ENCODE data around the gene HTT.

The HTT gene

DNA sequence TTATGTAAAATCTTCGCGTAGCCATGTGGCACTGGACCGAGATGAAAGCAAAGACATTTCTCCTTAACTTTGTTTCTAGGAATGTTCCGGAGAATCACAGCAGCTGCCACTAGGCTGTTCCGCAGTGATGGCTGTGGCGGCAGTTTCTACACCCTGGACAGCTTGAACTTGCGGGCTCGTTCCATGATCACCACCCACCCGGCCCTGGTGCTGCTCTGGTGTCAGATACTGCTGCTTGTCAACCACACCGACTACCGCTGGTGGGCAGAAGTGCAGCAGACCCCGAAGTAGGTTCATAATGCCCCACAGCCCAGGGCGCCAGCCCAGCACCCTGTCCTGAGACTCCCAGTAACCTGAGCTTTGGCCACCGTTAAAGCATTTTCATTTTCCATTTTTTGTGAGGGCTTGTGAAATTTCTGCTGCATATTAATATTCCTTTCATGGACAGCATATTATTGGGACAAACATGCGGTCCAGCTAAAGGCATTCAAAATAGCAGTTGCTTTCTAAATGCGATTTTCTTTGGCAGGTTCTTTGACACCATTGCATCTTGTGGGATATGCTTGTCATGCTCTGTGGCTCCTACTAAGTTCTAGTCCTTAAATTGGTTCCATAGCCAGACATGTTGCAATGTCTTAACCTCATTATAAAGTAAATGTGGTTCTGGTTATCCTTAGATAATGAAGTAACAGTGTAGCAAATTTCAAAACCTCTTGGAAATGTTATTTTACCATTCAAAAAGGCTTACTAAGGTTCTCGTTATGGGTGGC is 125.4 kb downstream of the HTT start:
- FAIRE-seq (no peak), DNase-seq (ENCODE audit: low spot score) (no peak)

DNA sequence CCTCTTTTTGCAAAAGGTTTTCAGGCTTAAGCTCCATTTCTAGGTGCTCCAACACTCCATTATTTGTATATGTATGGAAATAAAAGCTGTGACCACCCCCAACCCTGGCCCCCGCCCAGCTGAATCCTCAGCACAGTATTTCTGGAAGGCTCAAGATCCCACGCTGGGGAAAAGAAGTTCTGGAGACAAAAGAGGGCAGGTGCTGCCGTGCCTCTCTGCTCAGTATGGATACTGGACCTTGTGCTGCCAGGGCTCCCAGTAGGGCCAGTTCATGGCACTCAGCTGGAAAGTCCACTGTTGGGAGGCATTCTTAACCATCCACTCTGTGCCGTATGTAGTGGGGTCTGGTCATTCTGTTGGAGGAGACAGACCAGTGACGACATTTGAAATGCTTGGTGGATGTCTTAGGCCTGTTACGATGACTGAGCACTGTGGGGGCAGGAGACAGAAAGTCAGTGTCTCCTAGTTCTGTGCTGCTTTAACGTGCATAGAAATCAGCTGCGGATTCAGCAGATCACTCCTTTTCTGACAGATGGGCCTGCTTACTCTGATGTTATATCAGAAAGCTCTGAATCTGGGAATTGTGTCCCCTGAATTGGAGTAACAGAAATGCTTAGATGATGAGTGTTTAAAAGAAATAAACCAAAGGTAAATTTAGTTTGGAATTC is 126.1 kb downstream of the HTT start:
- no peak for FAIRE-seq
- no peak for DNase-seq (ENCODE audit: low spot score)

DNA sequence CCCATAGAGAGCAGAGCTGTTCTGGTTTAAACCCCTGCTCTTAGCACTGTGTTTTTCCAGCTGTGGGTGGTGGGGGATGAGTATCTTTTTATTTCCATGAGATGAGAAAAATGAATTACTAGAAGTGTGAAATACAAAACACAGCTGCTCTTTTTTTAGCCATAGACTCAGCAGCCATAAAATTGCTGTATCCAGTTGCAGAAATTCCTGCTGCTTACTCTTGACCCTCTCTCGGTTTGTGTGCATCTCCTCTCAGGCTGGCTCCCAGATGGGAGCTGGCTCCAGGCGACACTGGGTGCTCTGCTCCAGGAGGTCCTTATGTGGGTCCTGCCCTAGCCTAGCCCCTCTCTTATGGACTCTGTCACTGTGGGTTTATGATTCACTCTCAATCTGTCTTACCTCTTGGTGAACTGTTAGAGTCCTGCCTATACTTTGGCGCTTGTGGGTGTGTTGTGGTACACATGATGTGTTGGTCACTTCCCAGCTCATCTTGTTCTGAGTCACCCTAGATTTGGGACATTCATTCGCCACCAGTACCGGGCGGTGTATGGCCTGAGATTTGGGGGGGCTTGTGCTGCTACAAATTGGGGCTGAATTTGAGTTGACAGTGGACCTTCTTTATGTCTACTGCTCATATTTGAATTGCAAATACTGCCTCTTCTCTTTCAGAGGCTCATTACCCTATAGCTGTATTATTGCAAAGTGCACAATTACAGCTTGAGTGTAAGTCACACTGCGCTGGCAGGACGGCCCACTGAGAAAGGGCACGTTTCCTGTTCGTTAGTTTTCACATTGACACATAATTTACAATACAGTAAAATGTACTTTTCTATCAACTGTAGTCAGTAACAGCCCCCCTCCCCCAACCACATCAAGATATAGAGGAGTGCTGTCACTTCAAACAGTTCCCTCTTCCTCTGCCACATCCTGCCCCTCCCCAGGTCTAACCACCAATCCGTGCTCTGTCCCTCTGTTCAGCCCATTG is 127.5 kb downstream of the HTT start:
- FAIRE-seq, result no peak
- no peak for DNase-seq (ENCODE audit: low spot score)

DNA sequence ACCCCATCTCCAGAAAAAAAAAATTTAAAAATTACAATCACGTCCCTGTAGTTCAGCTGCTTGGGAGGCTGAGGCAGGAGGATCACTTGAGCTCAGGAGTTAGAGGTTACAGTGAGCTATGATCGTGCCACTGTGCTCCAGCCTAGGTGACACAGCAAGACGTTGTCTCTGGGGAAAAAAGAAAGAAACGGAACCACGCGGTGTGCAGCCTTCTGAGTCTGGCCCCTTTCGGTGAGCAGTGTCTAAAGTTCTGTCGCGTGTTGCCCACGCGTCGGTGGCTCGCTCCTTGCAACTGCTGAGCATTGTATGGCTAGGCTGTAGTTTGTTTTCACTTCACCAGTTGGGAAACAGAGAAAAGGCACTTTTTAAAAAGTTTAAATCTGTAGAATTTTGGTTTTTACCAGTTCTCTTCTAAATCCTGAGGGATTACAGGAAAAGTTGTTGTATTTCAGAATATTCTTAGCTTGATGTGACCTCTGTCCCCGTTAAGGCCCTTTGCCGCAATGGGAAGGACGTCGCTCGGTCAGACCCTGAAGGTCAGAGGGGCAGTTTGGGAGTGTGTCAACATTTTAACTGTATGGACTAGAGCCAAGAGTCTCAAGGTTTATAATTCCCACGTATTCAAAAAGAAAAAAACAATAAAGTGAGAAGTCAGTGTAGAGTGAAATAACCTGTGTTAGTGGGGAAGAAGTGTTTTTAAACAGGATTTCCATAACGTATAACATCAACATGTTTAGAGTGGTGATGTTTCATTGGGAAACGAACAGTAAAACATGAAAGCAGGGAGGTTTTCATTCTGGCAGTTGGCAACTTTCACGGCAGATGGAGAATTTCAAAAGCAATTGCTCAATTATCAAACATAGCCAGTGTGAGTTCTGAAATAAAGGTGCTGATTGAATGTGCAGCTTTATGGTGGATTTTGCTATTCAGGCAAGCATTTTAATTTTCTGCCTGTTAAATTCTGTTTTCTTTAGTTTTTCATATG is 128.6 kb downstream of the HTT start:
- DNase-seq (ENCODE audit: low spot score) (no peak), FAIRE-seq (no peak)

DNA sequence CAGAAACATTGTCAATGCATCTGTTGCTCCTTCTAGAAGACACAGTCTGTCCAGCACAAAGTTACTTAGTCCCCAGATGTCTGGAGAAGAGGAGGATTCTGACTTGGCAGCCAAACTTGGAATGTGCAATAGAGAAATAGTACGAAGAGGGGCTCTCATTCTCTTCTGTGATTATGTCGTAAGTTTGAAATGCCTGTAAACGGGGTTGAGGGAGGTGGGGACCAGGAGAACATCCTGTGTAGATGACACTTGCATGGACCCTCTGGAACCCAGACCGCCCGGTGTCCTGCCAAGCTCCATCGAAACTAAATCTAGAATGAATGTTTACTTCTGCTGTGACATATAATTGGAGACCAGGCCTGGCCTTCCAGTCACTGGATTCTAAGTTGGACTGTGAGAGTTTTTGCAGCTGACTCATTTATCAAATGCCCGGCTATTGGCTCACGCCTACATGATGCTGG is 129.5 kb downstream of the HTT start:
- DNase-seq (ENCODE audit: low spot score) (no peak), FAIRE-seq (no peak)

DNA sequence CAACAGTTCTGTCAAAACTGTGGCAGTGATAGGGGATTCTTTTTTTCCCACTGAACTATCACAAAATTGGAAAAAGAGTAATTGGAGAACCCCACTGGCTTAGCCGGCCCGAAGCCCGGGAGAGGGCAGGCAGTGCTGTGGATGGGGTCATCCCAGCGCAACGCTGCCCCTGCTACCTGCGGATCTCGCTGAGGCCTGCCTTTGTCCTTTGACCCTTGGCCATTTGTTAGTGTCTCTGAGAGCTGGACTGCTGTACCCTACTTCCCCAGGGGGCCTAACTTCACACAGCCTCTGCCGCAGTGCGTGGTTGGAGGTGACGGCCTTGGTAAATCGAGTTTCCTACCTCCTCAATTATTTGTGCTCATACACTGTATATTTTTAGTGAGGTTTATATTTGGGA is 131.5 kb downstream of the HTT start:
- FAIRE-seq, result no peak

DNA sequence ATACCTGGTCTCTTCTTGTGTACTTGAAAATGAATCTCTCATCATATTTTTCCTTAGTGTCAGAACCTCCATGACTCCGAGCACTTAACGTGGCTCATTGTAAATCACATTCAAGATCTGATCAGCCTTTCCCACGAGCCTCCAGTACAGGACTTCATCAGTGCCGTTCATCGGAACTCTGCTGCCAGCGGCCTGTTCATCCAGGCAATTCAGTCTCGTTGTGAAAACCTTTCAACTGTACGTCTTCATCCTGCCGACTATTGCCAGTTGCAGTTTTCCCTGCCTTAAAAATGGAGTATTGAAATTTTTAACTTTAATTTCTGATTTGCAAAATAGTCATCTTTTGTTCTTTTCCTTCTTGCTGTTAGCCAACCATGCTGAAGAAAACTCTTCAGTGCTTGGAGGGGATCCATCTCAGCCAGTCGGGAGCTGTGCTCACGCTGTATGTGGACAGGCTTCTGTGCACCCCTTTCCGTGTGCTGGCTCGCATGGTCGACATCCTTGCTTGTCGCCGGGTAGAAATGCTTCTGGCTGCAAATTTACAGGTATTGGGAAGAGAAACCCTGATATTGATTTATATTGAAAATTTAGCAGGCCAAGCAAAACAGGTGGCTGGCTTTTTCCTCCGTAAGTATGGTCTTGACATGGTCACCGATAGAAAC is 132.1 kb downstream of the HTT start:
- DNase-seq (ENCODE audit: low spot score) (no peak), FAIRE-seq (no peak)

More for the DNA sequence above, 131.5 kb downstream of the HTT start:
- DNase-seq (ENCODE audit: low spot score), result no peak

DNA sequence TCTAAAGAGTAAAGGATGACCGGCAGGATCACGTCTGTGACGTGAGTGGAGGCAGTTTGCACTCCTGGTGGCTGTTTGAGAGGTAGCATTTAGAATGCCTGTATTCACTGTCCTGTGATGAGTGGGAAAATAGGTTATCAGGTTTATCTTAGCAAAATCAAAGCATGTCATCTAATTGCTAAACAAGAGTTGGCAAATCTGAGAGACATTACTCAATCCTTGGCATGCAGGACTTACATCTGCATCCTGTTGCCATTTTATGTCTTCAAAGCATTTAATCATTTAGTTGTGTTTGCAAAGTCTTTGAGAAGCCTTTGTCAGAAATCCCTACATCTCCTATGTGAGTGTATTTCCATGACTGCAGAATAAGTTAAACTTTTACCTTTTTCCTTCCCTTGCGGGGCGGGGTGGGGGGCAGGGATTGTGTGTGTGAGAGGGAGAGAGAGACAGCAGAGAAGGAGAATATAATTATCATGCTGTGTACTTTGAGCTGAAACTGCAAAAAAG is 133.1 kb downstream of the HTT start:
- DNase-seq (ENCODE audit: low spot score) (no peak), FAIRE-seq (no peak)

DNA sequence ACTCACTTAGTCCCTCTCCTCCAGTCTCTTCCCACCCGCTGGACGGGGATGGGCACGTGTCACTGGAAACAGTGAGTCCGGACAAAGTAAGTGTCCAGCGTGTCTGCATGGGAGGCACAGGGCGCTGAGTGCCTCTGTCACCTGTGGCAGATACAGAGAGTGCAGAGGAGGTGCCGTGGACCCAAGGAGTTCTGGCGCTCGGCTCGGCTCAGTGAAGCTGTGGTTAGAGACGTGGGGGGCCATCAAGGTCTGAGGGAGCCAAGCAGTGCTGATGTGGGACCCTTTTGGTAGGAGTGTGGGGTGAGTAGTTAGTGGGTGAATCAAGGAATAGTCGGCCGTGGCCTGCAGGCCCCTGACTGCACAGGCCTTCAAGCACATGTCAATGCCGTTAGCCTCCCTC is 134.3 kb downstream of the HTT start:
- FAIRE-seq, result no peak

DNA sequence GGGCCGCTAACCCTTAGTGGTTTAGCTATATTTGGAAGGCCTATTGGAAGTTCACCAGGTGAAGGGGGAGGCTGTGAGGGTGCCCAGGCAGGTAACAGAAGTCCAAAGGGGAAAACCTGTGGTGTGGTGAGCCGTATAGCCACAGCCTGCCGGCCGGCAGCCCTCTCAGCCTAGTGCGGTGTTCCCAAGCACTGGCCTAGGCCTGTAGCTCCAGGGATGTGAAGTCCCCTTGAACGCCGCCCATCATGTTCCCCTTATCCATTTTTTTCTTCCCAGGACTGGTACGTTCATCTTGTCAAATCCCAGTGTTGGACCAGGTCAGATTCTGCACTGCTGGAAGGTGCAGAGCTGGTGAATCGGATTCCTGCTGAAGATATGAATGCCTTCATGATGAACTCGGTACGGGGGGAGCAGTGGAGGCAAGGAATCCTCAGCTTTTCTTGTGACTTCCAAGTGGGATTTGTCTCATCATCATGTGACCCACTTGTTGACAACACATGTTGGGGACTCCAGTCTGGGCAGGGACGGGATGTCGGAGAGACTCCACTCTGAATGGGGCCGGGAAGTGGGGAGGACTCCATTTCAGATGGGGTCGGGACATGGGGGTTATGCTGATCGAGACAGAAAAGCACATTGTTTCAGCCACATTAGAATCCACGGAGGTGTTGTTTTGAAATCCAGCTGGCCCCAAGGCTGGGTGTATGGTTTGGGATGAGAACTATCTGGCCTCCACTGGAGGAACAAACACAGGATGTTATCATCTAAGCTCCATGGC is 135.3 kb downstream of the HTT start:
- no peak for FAIRE-seq
- no peak for DNase-seq (ENCODE audit: low spot score)

More for the DNA sequence above, 134.3 kb downstream of the HTT start:
- no peak for DNase-seq (ENCODE audit: low spot score)

DNA sequence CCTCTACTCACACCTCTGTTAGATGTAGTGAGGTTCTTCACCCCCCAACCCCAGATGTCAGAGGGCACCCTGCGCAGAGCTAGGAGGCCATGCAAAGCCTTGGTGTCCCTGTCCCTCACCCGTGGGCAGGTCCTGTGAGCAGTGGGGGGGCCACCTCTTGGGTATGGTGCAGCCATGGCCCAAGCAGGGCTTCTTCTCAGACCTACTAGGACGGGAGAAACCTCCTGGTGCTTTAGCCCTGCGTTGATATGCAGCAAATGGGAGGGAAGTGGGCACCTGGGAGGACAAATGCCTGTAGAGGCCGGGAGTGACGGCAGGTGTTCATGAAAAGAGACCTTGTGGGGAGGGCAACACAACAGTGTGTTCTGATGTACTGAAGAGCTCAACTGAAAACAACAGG is 136.0 kb downstream of the HTT start:
- FAIRE-seq (no peak), DNase-seq (ENCODE audit: low spot score) (no peak)

DNA sequence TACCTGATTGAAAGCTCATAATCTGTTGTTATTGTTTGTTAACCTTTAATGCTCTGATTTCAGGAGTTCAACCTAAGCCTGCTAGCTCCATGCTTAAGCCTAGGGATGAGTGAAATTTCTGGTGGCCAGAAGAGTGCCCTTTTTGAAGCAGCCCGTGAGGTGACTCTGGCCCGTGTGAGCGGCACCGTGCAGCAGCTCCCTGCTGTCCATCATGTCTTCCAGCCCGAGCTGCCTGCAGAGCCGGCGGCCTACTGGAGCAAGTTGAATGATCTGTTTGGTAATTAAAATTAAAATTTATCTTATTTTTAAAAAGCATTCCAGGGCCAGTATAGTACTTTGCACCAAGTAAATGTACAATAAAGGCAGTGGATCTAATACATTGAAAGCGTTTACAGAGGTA is 137.4 kb downstream of the HTT start:
- DNase-seq (ENCODE audit: low spot score) (no peak), FAIRE-seq (no peak)

DNA sequence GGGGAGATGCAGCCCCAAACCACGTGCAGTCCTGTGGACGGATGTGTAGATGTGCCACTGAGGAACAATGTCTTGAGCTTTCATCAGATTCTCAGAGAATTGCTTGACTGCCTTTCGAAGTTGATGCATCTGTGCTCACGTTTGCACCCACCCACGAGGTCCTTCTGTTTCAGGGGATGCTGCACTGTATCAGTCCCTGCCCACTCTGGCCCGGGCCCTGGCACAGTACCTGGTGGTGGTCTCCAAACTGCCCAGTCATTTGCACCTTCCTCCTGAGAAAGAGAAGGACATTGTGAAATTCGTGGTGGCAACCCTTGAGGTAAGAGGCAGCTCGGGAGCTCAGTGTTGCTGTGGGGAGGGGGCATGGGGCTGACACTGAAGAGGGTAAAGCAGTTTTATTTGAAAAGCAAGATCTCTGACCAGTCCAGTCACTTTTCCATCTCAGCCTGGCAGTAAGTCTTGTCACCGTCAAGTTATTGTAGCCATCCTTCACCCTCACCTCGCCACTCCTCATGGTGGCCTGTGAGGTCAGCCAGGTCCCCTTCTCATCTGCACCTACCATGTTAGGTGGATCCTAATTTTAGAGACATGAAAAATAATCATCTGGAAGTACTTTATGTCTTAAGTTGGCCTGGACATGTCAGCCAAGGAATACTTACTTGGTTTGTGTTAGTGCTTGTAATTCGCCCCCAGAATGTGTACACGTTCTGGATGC is 138.1 kb downstream of the HTT start:
- no peak for FAIRE-seq

DNA sequence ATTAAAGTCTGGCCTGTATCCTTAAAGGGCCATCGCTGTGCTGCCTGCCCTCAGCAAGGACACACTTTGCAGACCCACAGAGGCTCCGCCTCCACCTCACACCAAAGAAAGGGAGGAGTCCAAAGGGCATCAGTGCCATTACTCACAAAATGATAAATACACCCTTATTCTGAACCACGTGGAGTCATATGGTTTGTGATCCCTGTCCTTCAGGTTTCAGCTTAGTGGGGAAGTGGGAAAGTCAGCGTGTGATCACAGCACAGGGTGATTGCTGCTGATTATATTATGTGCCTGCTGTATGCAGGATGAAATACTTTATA is 138.6 kb downstream of the HTT start:
- FAIRE-seq (no peak), DNase-seq (ENCODE audit: low spot score) (no peak)

More for the DNA sequence above, 138.1 kb downstream of the HTT start:
- no peak for DNase-seq (ENCODE audit: low spot score)

DNA sequence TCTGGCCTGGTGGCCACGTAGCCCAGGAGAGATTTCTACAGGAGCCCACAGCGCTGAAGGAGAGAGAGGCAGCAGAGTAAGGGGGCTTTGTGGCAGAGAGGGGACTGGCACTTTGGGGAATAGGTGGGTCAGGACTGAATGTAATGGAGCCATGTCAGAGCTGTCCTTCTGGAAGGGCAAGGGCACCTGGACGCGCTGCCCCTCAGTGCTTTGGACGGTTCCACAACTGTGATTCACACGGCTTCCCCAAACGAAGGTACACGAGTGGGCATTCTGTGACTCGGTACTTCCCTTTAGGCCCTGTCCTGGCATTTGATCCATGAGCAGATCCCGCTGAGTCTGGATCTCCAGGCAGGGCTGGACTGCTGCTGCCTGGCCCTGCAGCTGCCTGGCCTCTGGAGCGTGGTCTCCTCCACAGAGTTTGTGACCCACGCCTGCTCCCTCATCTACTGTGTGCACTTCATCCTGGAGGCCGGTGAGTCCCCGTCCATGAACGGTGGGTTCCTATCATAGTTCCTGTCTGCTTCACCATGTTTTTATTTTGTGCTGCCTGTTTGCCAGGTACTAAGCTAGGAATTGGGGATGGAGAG is 139.3 kb downstream of the HTT start:
- FAIRE-seq, result no peak
- no peak for DNase-seq (ENCODE audit: low spot score)

DNA sequence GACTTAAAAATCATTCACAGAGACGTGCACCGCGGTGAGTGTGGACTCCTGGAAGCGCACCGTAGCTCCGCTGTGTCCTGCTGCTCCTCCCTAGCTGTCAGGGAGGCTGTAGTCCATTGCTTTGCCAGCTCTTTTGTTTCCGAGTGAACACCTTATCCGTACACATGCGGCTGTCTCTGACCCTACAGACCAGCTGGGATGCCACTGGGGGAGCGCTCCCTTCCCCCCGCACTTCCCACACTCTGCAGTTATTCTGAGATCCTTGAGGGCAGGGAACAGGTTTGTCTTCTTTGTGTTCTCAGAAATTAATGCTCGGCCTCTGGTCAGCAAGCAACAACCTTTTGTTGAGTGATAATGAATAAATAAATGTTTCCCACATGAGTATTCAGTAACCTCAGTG is 140.8 kb downstream of the HTT start:
- no peak for DNase-seq (ENCODE audit: low spot score)
- no peak for FAIRE-seq

DNA sequence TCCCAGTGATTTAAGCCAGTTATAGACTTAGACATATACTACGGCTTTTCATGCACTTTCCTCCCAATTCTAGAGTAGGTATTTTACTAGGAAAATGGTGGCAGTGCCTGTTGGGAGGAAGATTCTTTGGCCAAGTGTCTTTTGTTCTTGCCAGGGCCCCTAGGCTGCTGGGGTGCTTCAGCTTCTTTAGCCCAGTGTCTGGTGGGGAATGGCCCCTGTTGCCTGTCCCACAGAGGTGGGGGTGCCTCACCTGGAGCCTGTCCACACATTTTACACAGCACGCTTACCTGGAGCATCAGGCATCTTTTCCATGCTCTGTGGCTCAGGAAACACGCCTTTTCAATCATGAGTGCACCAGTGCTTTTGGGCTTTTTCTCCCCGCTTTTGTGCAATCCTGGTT is 141.3 kb downstream of the HTT start:
- FAIRE-seq, result no peak
- no peak for DNase-seq (ENCODE audit: low spot score)

DNA sequence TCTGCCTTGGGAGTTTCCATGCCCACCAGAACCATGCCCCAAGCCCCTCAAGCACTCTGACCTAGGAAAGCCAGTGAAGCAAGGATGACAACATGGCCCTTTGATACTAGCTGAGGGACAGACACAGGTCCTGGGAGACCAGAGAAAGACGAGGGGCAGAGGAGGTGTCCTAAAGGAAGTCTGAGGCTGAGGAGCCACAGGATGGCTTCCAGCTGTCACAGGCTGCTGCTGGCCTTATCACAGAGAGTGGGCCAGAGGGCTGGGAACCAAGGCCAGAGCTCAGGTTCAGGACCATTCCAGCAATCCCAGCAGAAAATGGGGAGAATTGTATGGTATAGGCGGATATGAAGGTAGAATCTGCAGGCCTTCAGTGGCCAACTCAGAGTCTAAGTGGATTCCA is 142.8 kb downstream of the HTT start:
- no peak for DNase-seq (ENCODE audit: low spot score)
- no peak for FAIRE-seq
